OCI-LY7 (cell line): Measurements from ENCODE around the gene MDFIC.

ENCODE experiments used
- CTCF ChIP-seq: fragments of 200-600 bp; sonication (generic); conservative IDR thresholded peaks from 2 replicates; pipeline ENCODE4 v1.5.1; 2014; ENCODE audit warnings: mild to moderate bottlenecking, antibody characterized with exemption, low read length, moderate library complexity, mixed read lengths
- EZH2phosphoT487 ChIP-seq: fragments of 200-600 bp; sonication (generic); IDR thresholded peaks from 2 replicates; pipeline ENCODE4 v1.6.1; 2018; ENCODE audit warnings: low read depth, borderline replicate concordance, mild to moderate bottlenecking, mixed run types, antibody characterized with exemption, low read length, moderate library complexity, mixed read lengths

DNA sequence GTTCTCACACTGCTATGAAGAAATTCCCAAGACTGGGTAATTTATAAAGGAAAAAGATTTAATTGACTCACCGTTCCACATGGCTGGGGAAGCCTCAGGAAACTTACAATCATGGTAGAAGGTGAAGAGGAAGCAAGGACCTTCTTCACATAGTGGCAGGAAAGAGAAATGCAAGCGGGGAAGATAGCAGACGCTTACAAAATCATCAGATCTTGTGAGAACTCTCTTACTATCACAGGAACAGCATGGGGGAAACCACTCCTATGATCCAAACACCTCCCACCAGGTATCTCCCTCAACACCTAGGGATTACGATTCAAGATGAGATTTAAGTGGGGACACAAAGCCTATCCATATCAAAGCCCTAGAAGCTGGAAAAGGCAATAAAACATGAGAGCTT lies 130.8 kb downstream of the MDFIC start:
- TF ChIP-seq CTCF (no peak), EZH2phosphoT487 (no peak)
